Nucleus accumbens (tissue), 56 donors: ENCODE results near the gene RCAN2.

ENCODE experiments used
- DNase-seq, 56 donors: peaks; one replicate each; lab custom pipeline; 2025; lab: John Stamatoyannopoulos, UW

Gene RCAN2

GRCh38 chr6:46305236-46305635 lies 186.0 kb downstream of the RCAN2 start:
- DNase-seq = no peak

GRCh38 chr6:46302816-46303215 lies 188.4 kb downstream of the RCAN2 start:
- DNase-seq = no peak

GRCh38 chr6:46302176-46302575 lies 189.1 kb downstream of the RCAN2 start:
- DNase-seq = no peak

- DNase-seq = no peak
Measured at GRCh38 chr6:46299253-46299652, 192.0 kb downstream of the RCAN2 start.

GRCh38 chr6:46296586-46296985 lies 194.7 kb downstream of the RCAN2 start:
- DNase-seq = no peak

- no peak for DNase-seq
Measured at GRCh38 chr6:46293641-46294316, 197.5 kb downstream of the RCAN2 start.

- DNase-seq = no peak
Measured at GRCh38 chr6:46291880-46292279, 199.4 kb downstream of the RCAN2 start.

GRCh38 chr6:46291275-46291633 lies 200.0 kb downstream of the RCAN2 start:
- DNase-seq = no peak

GRCh38 chr6:46290421-46291274 lies 200.6 kb downstream of the RCAN2 start:
- DNase-seq = no peak

GRCh38 chr6:46289898-46290297 lies 201.4 kb downstream of the RCAN2 start:
- DNase-seq = no peak

- DNase-seq = no peak
Measured at GRCh38 chr6:46288835-46289234, 202.4 kb downstream of the RCAN2 start.

GRCh38 chr6:46287681-46288080 lies 203.6 kb downstream of the RCAN2 start:
- DNase-seq = no peak

GRCh38 chr6:46287043-46287442 lies 204.2 kb downstream of the RCAN2 start:
- DNase-seq = no peak

- peak in 6 of 56 donors; percentile 1 to 48 (median 14) for DNase-seq
Measured at GRCh38 chr6:46284475-46284874, 206.8 kb downstream of the RCAN2 start.

GRCh38 chr6:46281110-46281509 lies 210.1 kb downstream of the RCAN2 start:
- DNase-seq = no peak

GRCh38 chr6:46279874-46280273 lies 211.4 kb downstream of the RCAN2 start:
- no peak for DNase-seq

- peak in 10 of 56 donors; percentile 3 to 24 (median 9) for DNase-seq
Measured at GRCh38 chr6:46276576-46277142, 214.6 kb downstream of the RCAN2 start.

GRCh38 chr6:46274502-46274901 lies 216.7 kb downstream of the RCAN2 start:
- no peak for DNase-seq

GRCh38 chr6:46273911-46274310 lies 217.3 kb downstream of the RCAN2 start:
- DNase-seq = no peak

GRCh38 chr6:46271728-46272127 lies 219.5 kb downstream of the RCAN2 start:
- no peak for DNase-seq

GRCh38 chr6:46271107-46271506 lies 220.1 kb downstream of the RCAN2 start:
- DNase-seq = no peak

GRCh38 chr6:46270336-46270735 lies 220.9 kb downstream of the RCAN2 start:
- DNase-seq = no peak
